Right lobe of liver (tissue), 4 donors: Measurements from ENCODE around the gene TSPAN31.

Source experiments
- CTCF ChIP-seq, 4 donors: fragments of 200-600 bp in 3 of 4; fragments of 450-650 bp in 1 of 4; IDR thresholded peaks; one replicate each; pipeline versions ENCODE4 v1.5.1 to v1.8.0; 2016 to 2022; ENCODE audit warnings: antibody characterized with exemption in 4 of 4, mild to moderate bottlenecking in 2 of 4
- POLR2A ChIP-seq: fragments of 450-650 bp; IDR thresholded peaks from one replicate; pipeline ENCODE4 v1.6.1; 2017; ENCODE audit warnings: antibody characterized with exemption, mild to moderate bottlenecking
- donor health status: DM: no; HTN: no; CAD: no.
- donor health status: DM: no; HTN: no; CAD: no.
- donor health status: DM: no; HTN: yes; CAD: no.

- no peak for TF ChIP-seq POLR2A
- TF ChIP-seq CTCF (IDR thresholded peaks at IDR 0.05), result no peak
Measured at GRCh38 chr12:57741413-57741789, 3.4 kb upstream of the TSPAN31 start.
